GM19035 (cell line): ENCODE data around the gene SAMD10.
"Not testable (repeated sequence)": the region's sequence is repeated elsewhere in the genome, so short reads cannot be mapped to it uniquely, and the experiment has no call there.

Experiments
- ATAC-seq: cut with Tn5 transposase; IDR thresholded peaks from one replicate; pipeline ENCODE4 v1.9.1; 2021; ENCODE audit not compliant: unreplicated experiment

Gene SAMD10

DNA sequence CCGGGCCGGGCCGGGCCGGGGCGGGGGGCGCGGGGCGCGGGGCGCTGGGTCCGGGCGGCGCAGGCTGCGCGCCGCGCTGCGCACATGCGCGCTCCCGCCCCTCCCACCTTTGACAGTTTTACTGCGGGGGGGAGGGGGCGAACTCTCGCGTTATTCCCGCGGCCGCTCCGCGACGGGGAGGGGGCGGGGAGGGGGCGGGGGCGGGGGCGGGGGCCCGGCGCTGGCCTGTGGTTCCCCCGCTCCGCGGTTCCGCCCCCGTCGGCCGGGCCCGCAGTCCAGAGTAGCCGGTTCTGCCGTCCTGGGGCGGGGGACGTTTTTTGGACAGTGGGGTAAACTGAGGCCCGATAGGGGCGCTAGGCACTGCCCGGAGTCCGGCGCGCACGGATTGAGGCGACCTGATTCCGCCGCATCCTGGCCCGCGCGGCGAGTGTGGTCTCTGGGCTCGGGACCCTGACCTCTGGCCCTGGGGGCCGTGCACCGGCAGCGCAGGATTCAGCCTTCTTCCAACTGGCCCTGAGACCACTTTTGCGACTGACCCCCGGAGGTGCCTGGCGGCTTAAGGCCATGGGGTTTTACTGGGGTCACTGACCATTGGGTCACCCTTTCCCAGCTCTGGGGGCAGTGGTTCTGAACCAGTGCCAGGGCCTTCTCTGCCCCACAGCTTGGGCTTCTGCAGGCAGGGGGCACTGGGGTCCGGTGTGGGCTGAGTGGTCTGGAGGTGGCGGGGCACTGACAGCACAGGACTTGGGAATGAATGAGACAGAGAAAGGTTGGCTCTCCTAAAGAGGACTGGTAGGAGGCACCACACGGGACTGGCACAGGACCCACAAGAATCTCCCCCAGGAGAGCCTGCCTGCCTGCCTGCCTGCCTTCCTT lies 9.4 kb downstream of the SAMD10 start, which contains the start of gene ZNF512B:
ZNF512B (minus strand) TSS at position 93 of the 876 bp plus-strand sequence. CDS start 1,980 bp downstream, outside the sequence.
- ATAC-seq: no peak

DNA sequence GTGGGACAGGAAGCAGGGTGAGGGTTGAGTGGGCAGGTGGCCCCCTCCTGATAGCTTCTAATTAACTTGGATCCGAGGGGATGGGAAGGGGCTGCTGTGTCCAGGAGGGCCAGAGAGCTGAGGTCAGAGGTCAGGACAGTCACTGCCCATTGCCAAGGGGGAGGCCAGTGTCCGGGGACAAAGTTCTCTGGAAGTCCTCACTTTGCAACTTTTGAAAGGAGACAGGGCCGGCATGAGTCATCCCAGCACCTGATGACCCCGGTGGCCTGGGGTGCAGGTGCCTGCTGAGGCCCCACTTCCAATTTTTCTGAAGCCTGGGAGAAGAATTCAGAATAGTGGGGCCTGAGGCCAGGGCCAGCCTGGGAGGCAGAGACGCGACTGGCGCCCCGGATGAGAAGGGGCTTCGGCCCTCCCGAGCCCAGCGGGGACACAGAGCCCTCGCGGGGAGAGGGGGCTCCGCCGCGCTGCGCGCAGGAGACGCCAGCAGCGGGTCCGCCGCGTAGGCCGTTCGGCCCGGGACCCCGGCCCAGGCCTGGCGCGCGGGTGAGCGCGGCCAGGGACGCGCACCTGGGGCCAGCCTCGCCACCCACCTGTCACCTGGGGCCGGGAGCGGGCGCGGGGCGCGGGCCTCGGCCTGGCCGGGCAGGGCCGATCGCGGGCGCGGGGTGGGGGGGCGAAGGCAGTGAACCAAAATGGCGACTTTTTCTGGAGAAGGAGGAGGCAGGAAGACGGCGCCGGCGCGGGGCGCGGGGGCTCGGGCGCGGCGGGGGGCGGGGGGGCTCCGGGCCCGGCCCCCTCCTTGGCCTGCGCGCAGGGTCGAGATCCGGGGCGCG lies 10.3 kb downstream of the SAMD10 start:
- ATAC-seq: no peak

DNA sequence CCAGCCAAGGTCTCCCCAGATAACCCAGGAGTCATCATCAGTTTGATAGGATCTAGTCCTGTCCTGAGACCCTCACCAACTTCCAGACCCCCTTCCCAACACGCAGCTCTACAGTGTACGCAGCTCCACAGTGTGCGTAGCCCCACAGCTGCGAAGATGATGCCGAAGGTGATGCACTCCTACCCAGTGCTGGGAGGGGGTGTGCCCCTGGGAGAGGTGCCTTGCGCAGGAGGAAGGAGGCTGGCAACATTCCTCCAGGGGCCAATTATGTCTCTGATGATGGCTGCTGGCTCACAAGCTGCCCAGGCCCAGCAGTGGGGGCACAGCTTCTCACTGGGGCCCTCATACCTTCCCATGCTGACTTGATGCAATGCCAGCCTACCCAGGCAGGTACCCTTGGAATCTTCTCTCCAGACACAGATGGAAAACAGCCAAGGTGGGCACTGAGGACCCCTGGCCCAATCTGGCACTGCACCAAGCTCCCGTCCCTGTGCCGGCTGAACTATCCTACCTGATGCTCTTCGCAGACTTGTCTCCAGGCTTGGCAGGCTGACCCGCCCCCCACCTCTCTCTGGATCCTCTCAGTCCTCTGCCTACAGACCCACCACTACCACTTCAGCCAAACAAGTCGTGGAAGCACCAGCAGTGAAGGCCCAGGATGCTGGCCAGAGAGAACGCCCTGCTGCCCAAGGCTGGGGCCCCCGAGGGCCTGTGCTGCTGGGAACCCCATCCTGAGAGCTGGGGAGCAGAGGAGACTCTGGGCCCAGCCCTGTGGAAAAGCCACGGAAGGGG lies 11.1 kb downstream of the SAMD10 start:
- no peak for ATAC-seq

DNA sequence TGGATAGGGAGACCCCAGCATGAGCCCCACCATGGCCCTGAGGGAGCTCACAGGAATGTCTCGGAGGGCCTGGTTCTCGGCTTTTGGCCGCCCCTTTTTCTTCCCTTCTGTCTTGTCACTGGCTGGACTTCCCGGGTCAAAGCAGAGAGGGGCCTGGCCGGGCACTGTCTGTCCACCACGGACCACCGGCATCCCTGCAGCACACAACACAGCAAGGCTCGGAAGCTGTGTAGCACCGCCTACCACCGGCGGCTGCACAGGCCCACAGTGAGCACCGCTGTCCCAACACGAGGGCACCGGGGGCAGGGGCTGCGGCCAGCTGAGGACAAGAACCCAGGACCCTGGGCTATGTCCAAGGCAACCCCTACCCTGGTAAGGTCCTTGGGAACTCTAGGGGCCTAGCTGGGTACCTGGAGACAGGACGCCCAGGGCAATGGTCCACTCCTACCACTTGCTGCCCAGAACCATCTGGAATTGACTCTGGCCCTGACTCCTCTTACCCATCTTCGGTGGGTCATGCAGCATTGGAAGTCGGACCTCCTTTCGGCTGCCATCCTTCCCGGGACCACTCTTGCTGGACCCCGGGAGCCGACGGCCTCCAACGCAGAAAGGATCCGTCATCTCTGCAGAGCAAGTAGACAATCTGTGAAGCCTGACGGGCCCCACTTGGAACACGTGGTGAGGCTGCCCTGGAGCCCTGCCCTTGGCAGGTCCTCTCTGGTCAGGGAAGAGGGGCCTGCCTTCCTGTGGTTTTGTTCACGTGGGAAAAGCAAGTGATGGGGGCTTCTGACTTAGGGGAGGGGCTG lies 11.9 kb downstream of the SAMD10 start:
- ATAC-seq: no peak

DNA sequence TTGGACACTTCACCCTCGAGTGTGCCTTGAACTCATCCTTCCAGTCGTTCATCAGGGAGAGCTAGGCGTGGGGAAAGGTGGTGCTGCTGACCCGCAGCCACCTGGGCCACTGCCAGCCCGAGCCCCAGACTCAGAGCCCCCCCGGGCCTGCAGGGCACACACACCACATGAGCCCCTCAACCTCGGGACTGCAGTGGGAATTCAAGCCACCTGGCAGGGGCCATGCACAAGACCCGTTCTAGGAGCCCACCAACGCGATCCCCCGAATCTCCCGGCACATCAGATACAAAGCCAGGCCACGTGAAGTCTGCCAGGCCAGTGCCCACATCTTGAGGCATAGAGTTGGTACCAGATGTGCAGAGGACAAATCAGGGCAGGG lies 12.5 kb downstream of the SAMD10 start:
- ATAC-seq: no peak

DNA sequence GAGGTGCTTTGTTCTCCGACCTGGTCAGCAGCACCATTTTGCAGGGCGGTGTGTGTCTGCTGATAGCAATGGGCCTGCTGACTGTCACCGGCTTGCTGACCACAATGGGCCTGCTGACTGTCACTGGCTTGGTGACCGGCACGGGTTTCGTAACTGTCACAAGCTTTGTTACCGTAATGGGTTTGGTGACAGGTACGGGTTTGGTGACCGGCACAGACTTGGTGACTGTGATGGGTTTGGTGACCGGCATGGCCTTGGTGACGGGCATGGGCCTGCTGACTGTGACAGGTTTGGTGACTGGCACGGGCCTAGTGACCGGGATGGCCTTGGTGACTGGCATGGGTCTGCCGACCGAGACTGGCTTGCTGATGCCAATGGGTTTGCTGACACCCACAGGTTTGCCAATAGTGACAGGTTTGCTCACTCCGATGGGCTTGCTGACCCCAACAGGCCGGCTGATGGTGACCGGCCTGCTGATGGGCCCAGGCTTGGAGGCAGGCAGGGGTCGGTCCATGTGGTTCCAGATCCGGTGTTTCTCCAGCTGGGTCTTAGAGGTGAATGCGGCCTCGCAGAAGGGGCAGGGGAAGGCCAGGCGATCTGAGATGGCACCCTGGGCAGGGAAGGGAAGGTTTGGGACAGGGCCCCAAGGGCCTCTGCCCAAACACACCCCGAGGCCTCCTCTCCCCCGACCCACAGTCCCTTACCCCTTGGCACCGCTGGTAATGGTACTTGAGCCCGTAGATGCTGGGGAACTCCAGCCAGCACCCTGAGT lies 13.1 kb downstream of the SAMD10 start:
- ATAC-seq: no peak

DNA sequence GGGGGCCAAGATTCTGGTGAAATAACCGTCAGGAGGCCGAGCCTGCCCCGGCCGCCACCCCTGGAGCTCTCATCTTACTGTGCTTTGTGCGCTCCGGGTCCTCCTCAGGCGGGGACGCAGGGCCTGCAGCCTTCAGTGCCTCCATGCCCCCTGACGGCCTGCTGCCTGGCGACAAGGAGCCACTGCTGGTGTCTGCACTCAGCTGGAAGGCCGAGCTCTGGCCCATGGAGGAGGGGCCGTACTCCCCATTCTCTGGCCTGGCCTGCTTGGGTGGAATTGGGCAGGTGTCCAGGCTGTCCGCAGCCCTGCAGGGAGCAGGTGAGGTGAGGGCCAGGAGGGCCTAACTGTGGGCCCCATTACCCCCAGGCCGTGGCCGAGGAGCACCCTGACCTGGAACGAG lies 15.0 kb downstream of the SAMD10 start:
- no peak for ATAC-seq

DNA sequence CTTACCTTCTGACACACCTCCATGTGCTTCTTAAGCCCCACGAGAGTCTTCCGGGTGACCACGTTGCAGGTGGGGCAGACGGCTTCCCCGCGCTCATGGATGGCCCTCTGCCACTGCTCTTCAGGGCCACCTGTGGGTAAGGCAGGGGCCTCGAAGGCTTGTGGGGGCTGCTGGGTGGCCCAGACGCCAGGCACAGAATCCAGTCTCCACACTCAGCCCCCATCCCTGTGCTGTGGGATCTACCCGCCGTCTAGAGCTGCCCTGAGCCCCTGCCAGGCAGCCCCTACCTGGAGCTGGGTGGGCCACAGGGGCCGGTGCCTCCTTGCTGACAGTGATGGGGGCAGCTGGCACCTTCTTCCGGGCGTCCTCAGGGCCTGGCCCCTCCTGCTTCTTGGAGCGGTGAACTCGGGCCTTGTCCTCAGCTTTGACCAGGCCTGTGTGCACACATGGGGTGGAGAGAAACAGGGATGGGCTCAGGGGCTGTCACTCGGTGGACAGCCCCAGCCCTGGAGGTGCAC lies 15.6 kb downstream of the SAMD10 start:
- no peak for ATAC-seq

DNA sequence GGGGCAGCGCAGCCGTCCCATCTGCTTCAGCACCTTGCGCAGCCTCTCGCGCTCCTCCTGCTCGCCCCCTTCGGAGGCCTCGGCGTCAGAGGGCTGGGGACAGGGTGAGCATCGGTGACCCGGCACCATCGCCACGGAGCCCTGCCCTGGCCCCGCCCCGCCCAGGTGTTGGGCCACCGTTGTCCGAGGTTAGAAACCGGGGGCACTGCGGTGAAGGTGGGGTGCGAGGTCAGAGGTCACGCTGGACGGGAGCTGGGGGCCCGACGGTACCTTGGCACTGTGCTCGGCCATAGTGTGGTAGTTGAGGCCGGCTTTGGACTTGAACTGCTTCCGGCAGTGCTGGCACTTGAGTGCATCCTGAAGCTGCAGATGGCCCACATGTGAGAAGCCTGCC lies 16.1 kb downstream of the SAMD10 start:
- ATAC-seq: no peak

DNA sequence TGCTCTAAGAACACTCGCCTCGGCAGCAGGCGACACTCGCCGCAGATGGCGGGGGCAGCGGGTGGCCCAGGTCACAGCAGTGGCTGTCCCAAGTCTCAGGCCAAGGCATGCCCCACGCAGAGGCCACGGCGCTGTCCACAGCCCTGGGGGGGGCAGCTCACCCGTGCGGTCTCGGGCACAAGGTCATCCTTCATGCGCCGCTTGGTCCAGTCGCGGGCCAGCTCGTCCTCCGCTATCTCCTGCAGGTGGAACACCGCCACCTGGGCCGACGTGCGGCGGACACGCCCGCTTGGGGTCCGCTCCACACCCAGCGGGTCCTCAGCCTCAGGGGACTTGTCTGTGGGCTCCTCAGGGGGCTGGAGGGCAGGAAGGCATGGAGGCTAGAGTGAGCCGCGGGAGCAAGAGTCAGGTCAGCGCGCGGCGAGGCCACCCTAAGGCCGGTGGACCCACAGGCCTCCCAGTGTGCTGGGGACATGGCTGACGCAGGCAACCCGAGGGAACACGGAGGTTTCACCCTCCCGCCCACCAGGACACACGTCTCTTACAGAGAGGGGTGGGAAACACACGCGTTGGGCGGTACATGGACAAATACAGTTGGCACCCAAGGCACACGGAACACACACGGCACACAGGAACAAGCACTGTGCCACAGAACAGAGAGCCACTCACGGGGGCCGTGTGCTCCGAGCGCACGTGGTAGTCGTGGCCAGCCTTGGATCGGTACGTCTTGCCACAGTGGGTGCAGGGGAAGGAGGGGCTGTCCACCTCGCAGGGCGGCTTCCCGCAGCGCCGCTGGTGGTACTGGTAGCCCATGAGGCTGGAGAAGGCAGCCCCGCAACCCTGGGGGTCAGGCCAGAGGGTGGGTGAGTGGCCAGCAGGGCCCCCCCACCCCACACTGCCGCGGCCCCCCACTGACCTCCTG lies 16.8 kb downstream of the SAMD10 start:
- no peak for ATAC-seq

DNA sequence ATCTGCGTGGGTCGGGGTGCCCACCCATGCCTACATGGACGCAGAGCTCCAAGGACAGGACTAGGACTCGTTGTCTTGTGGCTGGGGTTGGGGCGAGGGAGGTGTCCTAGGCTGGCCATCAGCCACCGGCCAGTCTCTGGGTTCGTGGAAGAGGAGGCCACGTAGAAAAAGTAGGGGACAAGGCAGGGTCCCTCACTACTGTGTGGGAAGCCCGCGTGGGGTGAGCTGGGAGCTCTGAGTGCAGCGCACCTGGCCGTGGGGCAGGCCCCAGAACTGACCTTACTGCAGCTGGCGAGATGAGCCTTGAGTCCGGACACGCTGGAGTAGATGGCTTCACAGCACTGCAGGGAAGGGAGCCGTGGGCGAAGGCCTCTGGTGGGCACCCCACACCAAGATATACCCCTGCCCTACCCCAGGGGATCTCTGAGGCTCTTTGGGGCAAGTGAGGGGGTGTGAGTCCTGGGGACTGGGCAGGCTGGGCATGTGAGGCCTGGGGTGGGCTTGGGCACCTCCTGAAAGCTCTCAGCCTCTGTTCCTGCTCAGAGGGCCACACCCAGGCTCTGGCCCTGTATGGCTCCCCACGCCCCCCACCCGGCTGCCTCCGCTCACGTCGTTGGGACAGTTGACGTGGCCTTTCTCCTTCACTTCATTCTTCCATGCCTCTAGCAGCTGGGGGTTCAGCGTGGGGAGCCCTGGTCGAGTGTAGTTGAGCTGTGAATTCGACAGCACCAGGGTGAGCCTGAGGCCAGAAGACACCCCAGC lies 17.6 kb downstream of the SAMD10 start:
- no peak for ATAC-seq

DNA sequence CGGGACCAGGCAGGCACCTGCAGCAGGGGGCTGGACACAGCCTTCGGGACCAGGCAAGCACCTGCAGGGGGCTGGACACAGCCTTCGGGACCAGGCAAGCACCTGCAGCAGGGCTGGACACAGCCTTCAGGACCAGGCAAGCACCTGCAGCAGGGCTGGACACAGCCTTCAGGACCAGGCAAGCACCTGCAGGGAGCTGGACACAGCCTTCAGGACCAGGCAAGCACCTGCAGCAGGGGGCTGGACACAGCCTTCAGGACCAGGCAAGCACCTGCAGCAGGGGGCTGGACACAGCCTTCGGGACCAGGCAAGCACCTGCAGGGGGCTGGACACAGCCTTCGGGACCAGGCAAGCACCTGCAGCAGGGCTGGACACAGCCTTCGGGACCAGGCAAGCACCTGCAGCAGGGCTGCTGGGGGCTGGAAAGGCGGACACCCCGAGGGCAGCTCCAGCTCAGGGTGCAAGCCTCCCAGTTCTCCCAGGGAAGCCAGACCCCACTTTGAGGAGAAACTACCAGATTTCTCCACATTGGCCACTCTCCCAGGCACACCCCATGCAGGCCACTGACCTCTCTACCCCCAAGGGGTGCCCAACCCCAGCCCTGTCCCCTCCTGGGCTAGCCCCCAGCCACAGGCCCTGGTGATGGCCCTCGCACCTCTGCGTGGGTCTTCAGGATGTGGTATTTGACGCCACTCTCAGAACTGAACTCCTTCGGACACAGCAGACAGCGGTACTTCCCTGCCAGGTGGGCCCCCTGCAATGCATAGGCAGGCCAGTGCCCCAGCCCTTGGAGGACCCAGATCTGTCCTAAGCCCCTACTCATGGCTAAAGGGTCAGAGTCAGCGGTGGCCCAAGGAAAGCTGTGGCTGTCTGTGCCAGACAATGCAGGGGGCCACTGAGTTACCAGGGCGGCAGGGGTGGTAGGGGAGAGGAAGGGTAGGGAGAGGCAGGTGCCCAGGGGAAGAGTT lies 18.5 kb downstream of the SAMD10 start:
- ATAC-seq: not testable (repeated sequence)

DNA sequence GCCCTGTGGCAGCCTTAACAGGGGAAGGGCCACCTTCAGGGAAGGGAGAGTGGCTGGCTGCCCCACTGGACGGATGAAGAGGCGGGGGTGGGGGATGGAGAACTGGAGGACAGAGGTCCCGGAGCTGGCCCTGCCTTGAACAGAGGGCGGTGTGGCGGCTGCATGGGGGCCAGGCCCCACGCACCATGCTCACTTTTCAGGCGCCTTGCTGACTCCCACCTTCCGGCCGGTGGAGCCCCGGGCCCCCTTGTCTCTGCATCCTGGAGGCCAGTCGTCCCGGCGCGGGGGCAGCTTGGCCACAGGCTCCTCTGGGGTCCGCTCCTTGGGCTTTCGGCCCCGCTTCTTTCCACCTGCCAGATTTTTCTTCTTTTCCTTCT lies 19.8 kb downstream of the SAMD10 start:
- ATAC-seq: no peak

DNA sequence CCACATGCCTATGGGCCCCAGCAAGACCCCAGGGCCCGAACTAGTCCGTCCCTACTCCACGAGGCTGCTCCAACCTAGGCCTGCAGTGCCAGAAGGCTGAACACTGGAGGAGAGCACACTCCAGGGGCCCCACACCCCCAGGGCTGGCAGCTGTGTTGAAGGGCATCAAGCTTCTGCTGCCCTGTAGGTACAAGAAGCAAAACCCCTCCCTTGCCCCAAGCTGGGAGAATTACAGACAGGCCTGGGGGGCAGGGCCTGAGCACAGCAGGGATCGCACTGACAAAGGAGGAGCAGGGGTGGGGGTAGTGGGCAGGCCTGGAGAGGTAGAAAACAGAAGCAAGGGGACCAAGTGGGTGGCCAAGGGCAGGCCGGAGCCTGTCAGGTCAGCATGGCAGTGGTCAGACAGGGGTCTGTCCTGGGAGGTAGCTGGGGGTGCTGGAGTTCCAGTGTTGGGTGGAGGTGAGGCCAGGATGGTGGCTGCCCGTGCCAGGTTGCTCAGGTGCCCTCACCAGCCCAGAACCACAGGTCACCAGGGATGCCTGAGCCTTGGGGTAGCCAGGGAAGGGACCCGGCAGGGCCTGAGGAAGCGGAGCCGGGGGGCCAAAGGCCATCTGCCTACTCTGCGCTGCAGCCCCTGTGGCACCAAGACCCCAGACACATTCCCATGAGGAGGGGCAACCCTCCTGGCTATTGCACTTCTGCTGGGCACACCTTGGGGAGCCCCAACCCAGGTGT lies 20.3 kb downstream of the SAMD10 start:
- ATAC-seq: no peak

DNA sequence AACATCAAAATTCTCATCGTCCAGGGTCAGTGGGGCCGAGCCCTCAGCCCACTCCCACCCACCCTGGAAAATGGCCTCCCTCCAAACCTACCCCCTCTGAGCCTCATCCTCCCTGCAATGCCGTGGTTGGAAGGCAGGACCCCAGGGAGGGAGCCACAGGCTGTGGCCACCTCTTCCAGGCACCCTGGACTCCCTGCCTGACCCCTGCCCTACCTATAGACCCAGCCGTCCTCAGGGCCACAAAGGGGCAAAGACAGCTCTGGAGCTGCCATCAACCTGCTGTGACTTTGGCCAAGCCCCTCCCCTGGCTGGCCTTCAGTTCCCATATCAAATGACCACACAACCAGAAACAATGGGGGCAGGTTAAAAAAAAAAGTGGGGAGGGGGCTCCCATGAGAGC lies 21.0 kb downstream of the SAMD10 start:
- no peak for ATAC-seq
